GM12892 (cell line): ENCODE data around the gene RECQL.

Experiments
- POLR2A ChIP-seq: IDR thresholded peaks from 2 replicates; pipeline ENCODE4 v1.6.1; 2011; ENCODE audit warnings: low read depth, low read length, control low read depth
- POLR2AphosphoS5 ChIP-seq: IDR thresholded peaks from 2 replicates; pipeline ENCODE4 v1.6.1; 2011; ENCODE audit warnings: low read depth, low read length, control low read depth
- TAF1 ChIP-seq: IDR thresholded peaks from 2 replicates; pipeline ENCODE4 v1.6.1; 2011; ENCODE audit warnings: low read depth, mild to moderate bottlenecking, control low read depth, low read length, borderline replicate concordance

- TF ChIP-seq POLR2A = no peak
- no peak for TF ChIP-seq TAF1
- no peak for TF ChIP-seq POLR2AphosphoS5
Measured at GRCh38 chr12:21439347-21439746, 62.1 kb downstream of the RECQL start.
